Measurements from ENCODE around the gene MEF2B. TPM values are rescaled to one million over a fixed set of nuclear protein-coding genes. Genes with fewer than 3 reads are reported as not detected.

MEF2B gene
- total and polyA plus RNA-seq, 2 donors (not counting 1 experiment from before 2014, with no cell fraction given) = 0.33 to 0.35 TPM

GRCh38 chr19:19101540-19101939, 68.5 kb downstream of the MEF2B start:
- Histone ChIP-seq H2AFZ (ENCODE audit: low read length) (no peak overlapping the region), H3K27ac (ENCODE audit: insufficient read depth, low read length) (no peak overlapping the region), H4K20me1 (ENCODE audit: control insufficient read depth, extremely low read depth, insufficient read depth, low read length) (no peaks in the 10 kb centered on the region), H3K36me3 (ENCODE audit: control insufficient read depth, insufficient read depth, low read length) (no peaks in the 10 kb centered on the region), H3K9ac (ENCODE audit: insufficient read depth, low read length) (no peak overlapping the region), H3K27me3 (ENCODE audit: control insufficient read depth, insufficient read depth, low read length) (no peaks in the 10 kb centered on the region), H3K9me3 (ENCODE audit: control insufficient read depth, insufficient read depth, low read depth, low read length) (no peaks in the 10 kb centered on the region), H3K4me1 (ENCODE audit: control insufficient read depth, extremely low read depth, insufficient read depth, low read length) (peaks cover 3% of the 10 kb centered on the region), H3K79me2 (ENCODE audit: control insufficient read depth, insufficient read depth, low read length) (no peaks in the 10 kb centered on the region), H3K4me2 (ENCODE audit: extremely low read depth, insufficient read depth, low read length) (no peak overlapping the region), H3K4me3 (replicated peaks in 1 of 4; ENCODE audit: control extremely low read depth in 1 of 4, insufficient read depth in 1 of 4, low read depth in 3 of 4, low read length in 4 of 4) (no peak overlapping the region)
- no peak for DNase-seq (ENCODE audit: low read depth in 2 of 2)
- no peak for TF ChIP-seq EZH2 (IDR thresholded peaks at IDR 0.05; ENCODE audit: low read length, missing control alignments)
- TF ChIP-seq CTCF (conservative IDR thresholded peaks at IDR 0.05 in 1 of 2, IDR thresholded peaks at IDR 0.05 in 1 of 2; ENCODE audit: low read depth in 1 of 2, low read length in 2 of 2) = no peak

- Histone ChIP-seq H3K27me3 (ENCODE audit: control insufficient read depth, insufficient read depth, low read length) (no peaks in the 10 kb centered on the region), H3K4me2 (ENCODE audit: extremely low read depth, insufficient read depth, low read length) (no peak overlapping the region), H4K20me1 (ENCODE audit: control insufficient read depth, extremely low read depth, insufficient read depth, low read length) (no peaks in the 10 kb centered on the region), H3K27ac (ENCODE audit: insufficient read depth, low read length) (no peak overlapping the region), H3K79me2 (ENCODE audit: control insufficient read depth, insufficient read depth, low read length) (no peaks in the 10 kb centered on the region), H3K4me1 (ENCODE audit: control insufficient read depth, extremely low read depth, insufficient read depth, low read length) (no peaks in the 10 kb centered on the region), H3K9ac (ENCODE audit: insufficient read depth, low read length) (no peak overlapping the region), H3K9me3 (ENCODE audit: control insufficient read depth, insufficient read depth, low read depth, low read length) (no peaks in the 10 kb centered on the region), H2AFZ (ENCODE audit: low read length) (no peak overlapping the region), H3K4me3 (replicated peaks in 1 of 4; ENCODE audit: control extremely low read depth in 1 of 4, insufficient read depth in 1 of 4, low read depth in 3 of 4, low read length in 4 of 4) (no peak overlapping the region), H3K36me3 (ENCODE audit: control insufficient read depth, insufficient read depth, low read length) (no peaks in the 10 kb centered on the region)
- TF ChIP-seq EZH2 (IDR thresholded peaks at IDR 0.05; ENCODE audit: low read length, missing control alignments) (no peak), CTCF (conservative IDR thresholded peaks at IDR 0.05 in 1 of 2, IDR thresholded peaks at IDR 0.05 in 1 of 2; ENCODE audit: low read depth in 1 of 2, low read length in 2 of 2) (no peak)
- DNase-seq (ENCODE audit: low read depth in 2 of 2) = no peak
These were observed 71.1 kb downstream of the MEF2B start for GRCh38 chr19:19098703-19099632.

- Histone ChIP-seq H2AFZ (ENCODE audit: low read length) (no peak overlapping the region), H3K4me1 (ENCODE audit: control insufficient read depth, extremely low read depth, insufficient read depth, low read length) (no peaks in the 10 kb centered on the region), H3K9me3 (ENCODE audit: control insufficient read depth, insufficient read depth, low read depth, low read length) (no peaks in the 10 kb centered on the region), H3K27me3 (ENCODE audit: control insufficient read depth, insufficient read depth, low read length) (no peaks in the 10 kb centered on the region), H4K20me1 (ENCODE audit: control insufficient read depth, extremely low read depth, insufficient read depth, low read length) (no peaks in the 10 kb centered on the region), H3K4me2 (ENCODE audit: extremely low read depth, insufficient read depth, low read length) (no peak overlapping the region), H3K4me3 (replicated peaks in 1 of 4; ENCODE audit: control extremely low read depth in 1 of 4, insufficient read depth in 1 of 4, low read depth in 3 of 4, low read length in 4 of 4) (no peak overlapping the region), H3K79me2 (ENCODE audit: control insufficient read depth, insufficient read depth, low read length) (no peaks in the 10 kb centered on the region), H3K27ac (ENCODE audit: insufficient read depth, low read length) (no peak overlapping the region), H3K36me3 (ENCODE audit: control insufficient read depth, insufficient read depth, low read length) (no peaks in the 10 kb centered on the region), H3K9ac (ENCODE audit: insufficient read depth, low read length) (no peak overlapping the region)
- TF ChIP-seq CTCF (conservative IDR thresholded peaks at IDR 0.05 in 1 of 2, IDR thresholded peaks at IDR 0.05 in 1 of 2; ENCODE audit: low read depth in 1 of 2, low read length in 2 of 2) = no peak
- TF ChIP-seq EZH2 (IDR thresholded peaks at IDR 0.05; ENCODE audit: low read length, missing control alignments) = no peak
- DNase-seq (ENCODE audit: low read depth in 2 of 2) = no peak
These were observed 71.9 kb downstream of the MEF2B start for GRCh38 chr19:19098084-19098702.
